ENCODE data around the gene ZNF304. TPM values are rescaled to one million over a fixed set of nuclear protein-coding genes. Genes with fewer than 3 reads are reported as not detected.
"Not testable (repeated sequence)": the region's sequence is repeated elsewhere in the genome, so short reads cannot be mapped to it uniquely, and the experiment has no call there.

The ZNF304 gene
- total RNA-seq, 1 experiment from 2014 or later = 0.07 TPM

GRCh38 chr19:57363688-57364181 lies 12.7 kb downstream of the ZNF304 start:
- Mint-ChIP-seq H3K4me1 (ENCODE audit: low read depth, unreplicated experiment) (peaks cover 21% of the 10 kb centered on the region), H3K9me3 (ENCODE audit: unreplicated experiment) (peaks cover 9% of the 10 kb centered on the region), H3K27ac (ENCODE audit: unreplicated experiment) (peak overlapping the region; percentile 95), H3K4me3 (ENCODE audit: unreplicated experiment) (peak overlapping the region; percentile 84), H3K27me3 (ENCODE audit: insufficient read depth, unreplicated experiment) (no peaks in the 10 kb centered on the region), H3K36me3 (ENCODE audit: insufficient read depth, unreplicated experiment) (peaks cover 17% of the 10 kb centered on the region)
- BruUV-seq (replicated peaks) = TSS peak; percentile 46
- ChIA-PET POLR2A (interaction anchor here (1.0 kb wide), 1 partner anchor 26 kb away, joined by 3 read pairs; the partner anchor contains the start of gene ZNF548), CTCF (interaction anchor here (0.6 to 1.3 kb wide), 2 partner anchors 26 to 60 kb away, joined by 3 to 4 read pairs; partner anchors contain the start of gene ZNF548)
- Histone ChIP-seq H3K36me3 (ENCODE audit: control insufficient read depth, insufficient read depth, low read length) (no peaks in the 10 kb centered on the region), H3K4me1 (peaks cover 3% of the 10 kb centered on the region; the same call in 1 of the 2 replicates), H3K27me3 (replicated peaks; ENCODE audit: control insufficient read depth, insufficient read depth, low read length) (no peaks in the 10 kb centered on the region), H3K9me3 (peaks cover 16% of the 10 kb centered on the region), H3K4me3 (ENCODE audit: low read depth, low read length) (peak overlapping the region; percentile 77)
- TF ChIP-seq CTCF (IDR thresholded peaks at IDR 0.05; ENCODE audit: insufficient read depth in 1 of 2, low read depth in 1 of 2, low read length in 1 of 2, severe bottlenecking in 1 of 2, unreplicated experiment in 1 of 2) = no peak
- intact Hi-C loops (cut with micrococcal nuclease; ENCODE audit: unreplicated experiment) = loop anchor here (1.0 kb wide), 4 partner anchors 48 to 123 kb away; partner anchors contain the start of genes ZNF17, ZNF460, ZNF749 and ZNF805
- no peak for DNase-seq

GRCh38 chr19:57366776-57367175 lies 15.7 kb downstream of the ZNF304 start:
- Mint-ChIP-seq H3K36me3 (ENCODE audit: insufficient read depth, unreplicated experiment) (peaks cover 17% of the 10 kb centered on the region), H3K4me3 (ENCODE audit: unreplicated experiment) (no peak overlapping the region), H3K9me3 (ENCODE audit: unreplicated experiment) (peaks cover 9% of the 10 kb centered on the region), H3K27ac (ENCODE audit: unreplicated experiment) (no peak overlapping the region), H3K27me3 (ENCODE audit: insufficient read depth, unreplicated experiment) (no peaks in the 10 kb centered on the region), H3K4me1 (ENCODE audit: low read depth, unreplicated experiment) (peaks cover 21% of the 10 kb centered on the region)
- TF ChIP-seq CTCF (IDR thresholded peaks at IDR 0.05; ENCODE audit: insufficient read depth in 1 of 2, low read depth in 1 of 2, low read length in 1 of 2, severe bottlenecking in 1 of 2, unreplicated experiment in 1 of 2) = no peak
- intact Hi-C loops (cut with micrococcal nuclease; ENCODE audit: unreplicated experiment) = no loop called here
- DNase-seq = no peak
- no peak overlapping the region for H3K4me3 ChIP-seq (ENCODE audit: low read depth, low read length)
- H3K4me1 ChIP-seq = peaks cover 3% of the 10 kb centered on the region; the same call in 1 of the 2 replicates
- H3K27me3 ChIP-seq (replicated peaks; ENCODE audit: control insufficient read depth, insufficient read depth, low read length) = no peaks in the 10 kb centered on the region
- no peaks in the 10 kb centered on the region for H3K36me3 ChIP-seq (ENCODE audit: control insufficient read depth, insufficient read depth, low read length)
- no TSS peak for BruUV-seq (replicated peaks)
- peaks cover 11% of the 10 kb centered on the region for H3K9me3 ChIP-seq
- ChIA-PET POLR2A (no interaction called here), CTCF (no interaction called here)

- no peaks in the 10 kb centered on the region for H3K4me1 ChIP-seq
- intact Hi-C loops (cut with micrococcal nuclease; ENCODE audit: unreplicated experiment) = no loop called here
- H3K4me1 Mint-ChIP-seq (ENCODE audit: low read depth, unreplicated experiment) = no peaks in the 10 kb centered on the region
- no peak for DNase-seq
- no peak overlapping the region for H3K4me3 ChIP-seq (ENCODE audit: low read depth, low read length)
- POLR2A ChIA-PET = no interaction called here
- no peak overlapping the region for H3K4me3 Mint-ChIP-seq (ENCODE audit: unreplicated experiment)
- H3K27me3 ChIP-seq (replicated peaks; ENCODE audit: control insufficient read depth, insufficient read depth, low read length) = no peaks in the 10 kb centered on the region
- CTCF ChIA-PET = no interaction called here
- no TSS peak for BruUV-seq (replicated peaks)
- no peaks in the 10 kb centered on the region for H3K27me3 Mint-ChIP-seq (ENCODE audit: insufficient read depth, unreplicated experiment)
- TF ChIP-seq CTCF (IDR thresholded peaks at IDR 0.05; ENCODE audit: insufficient read depth in 1 of 2, low read depth in 1 of 2, low read length in 1 of 2, severe bottlenecking in 1 of 2, unreplicated experiment in 1 of 2) = no peak
- H3K36me3 ChIP-seq (ENCODE audit: control insufficient read depth, insufficient read depth, low read length) = no peaks in the 10 kb centered on the region; the same call in 1 of the 2 replicates
- H3K27ac Mint-ChIP-seq (ENCODE audit: unreplicated experiment) = no peak overlapping the region
- peaks cover 36% of the 10 kb centered on the region for H3K9me3 ChIP-seq
- H3K9me3 Mint-ChIP-seq (ENCODE audit: unreplicated experiment) = peaks cover 33% of the 10 kb centered on the region
- H3K36me3 Mint-ChIP-seq (ENCODE audit: insufficient read depth, unreplicated experiment) = peaks cover 17% of the 10 kb centered on the region
Measured at GRCh38 chr19:57374179-57374578, 23.1 kb downstream of the ZNF304 start.

- peaks cover 41% of the 10 kb centered on the region for H3K9me3 ChIP-seq
- H3K27me3 ChIP-seq (replicated peaks; ENCODE audit: control insufficient read depth, insufficient read depth, low read length); H3K4me1 ChIP-seq; H3K36me3 ChIP-seq (ENCODE audit: control insufficient read depth, insufficient read depth, low read length); POLR2A ChIA-PET; intact Hi-C loops (cut with micrococcal nuclease; ENCODE audit: unreplicated experiment); H3K4me3 Mint-ChIP-seq (ENCODE audit: unreplicated experiment); BruUV-seq (replicated peaks); DNase-seq; H3K4me1 Mint-ChIP-seq (ENCODE audit: low read depth, unreplicated experiment); CTCF ChIA-PET; H3K27me3 Mint-ChIP-seq (ENCODE audit: insufficient read depth, unreplicated experiment); H3K4me3 ChIP-seq (ENCODE audit: low read depth, low read length); H3K27ac Mint-ChIP-seq (ENCODE audit: unreplicated experiment): not testable (repeated sequence)
- Mint-ChIP-seq H3K9me3 (ENCODE audit: unreplicated experiment) (peaks cover 37% of the 10 kb centered on the region), H3K36me3 (ENCODE audit: insufficient read depth, unreplicated experiment) (peaks cover 17% of the 10 kb centered on the region)
Measured at GRCh38 chr19:57374647-57375046, 23.6 kb downstream of the ZNF304 start.

All from Caco-2 (cell line).